OCI-M1 (cell line): ENCODE measurements around the gene CACTIN.

ENCODE experiments used
- DNase-seq: peaks from one replicate; lab custom pipeline; 2025; lab: John Stamatoyannopoulos, UW

Gene CACTIN

GRCh38 chr19:3565139-3565538 is 61.5 kb downstream of the CACTIN start:
- DNase-seq, result no peak

GRCh38 chr19:3563709-3564524 is 62.7 kb downstream of the CACTIN start:
- DNase-seq, result no peak
